ENCODE measurements around the gene DNAJC13.
"Not testable (repeated sequence)": the region's sequence is repeated elsewhere in the genome, so short reads cannot be mapped to it uniquely, and the experiment has no call there.

The DNAJC13 gene

GRCh38 chr3:132416807-132417694, at the start of gene DNAJC13:
Gene DNAJC13 (plus strand): TSS chr3:132417502. CDS start chr3:132434551, 17,049 bp downstream.
- DNase-seq = peak; percentile 94

GRCh38 chr3:132368515-132368914, 48.8 kb upstream of the DNAJC13 start:
- no peak for DNase-seq

- DNase-seq = no peak
Measured at GRCh38 chr3:132368962-132369361, 48.3 kb upstream of the DNAJC13 start.

- not testable (repeated sequence) for DNase-seq
Measured at GRCh38 chr3:132376945-132377354, 40.4 kb upstream of the DNAJC13 start.

- no peak for DNase-seq
Measured at GRCh38 chr3:132378048-132378762, 39.1 kb upstream of the DNAJC13 start.

GRCh38 chr3:132378846-132379245, 38.5 kb upstream of the DNAJC13 start:
- DNase-seq = no peak

- DNase-seq = no peak
Measured at GRCh38 chr3:132380920-132381319, 36.4 kb upstream of the DNAJC13 start.

GRCh38 chr3:132381348-132381944, 35.9 kb upstream of the DNAJC13 start:
- no peak for DNase-seq

GRCh38 chr3:132382267-132382666, 35.0 kb upstream of the DNAJC13 start:
- DNase-seq = no peak

- no peak for DNase-seq
Measured at GRCh38 chr3:132382688-132383194, 34.6 kb upstream of the DNAJC13 start.

- DNase-seq = no peak
Measured at GRCh38 chr3:132386259-132386658, 31.0 kb upstream of the DNAJC13 start.

- not testable (repeated sequence) for DNase-seq
Measured at GRCh38 chr3:132392675-132393074, 24.6 kb upstream of the DNAJC13 start.

GRCh38 chr3:132394320-132394719, 23.0 kb upstream of the DNAJC13 start:
- no peak for DNase-seq

GRCh38 chr3:132395126-132395525, 22.2 kb upstream of the DNAJC13 start:
- no peak for DNase-seq

GRCh38 chr3:132396255-132396654, 21.0 kb upstream of the DNAJC13 start:
- DNase-seq = no peak

GRCh38 chr3:132396776-132397175, 20.5 kb upstream of the DNAJC13 start:
- not testable (repeated sequence) for DNase-seq

GRCh38 chr3:132399054-132399929, 18.0 kb upstream of the DNAJC13 start:
- peak; percentile 56 for DNase-seq

- DNase-seq = no peak
Measured at GRCh38 chr3:132401255-132401654, 16.0 kb upstream of the DNAJC13 start.

GRCh38 chr3:132404276-132404675, 13.0 kb upstream of the DNAJC13 start:
- DNase-seq = no peak

GRCh38 chr3:132405188-132405587, 12.1 kb upstream of the DNAJC13 start:
- no peak for DNase-seq

- DNase-seq = no peak
Measured at GRCh38 chr3:132405609-132406299, 11.5 kb upstream of the DNAJC13 start.

- DNase-seq = no peak
Measured at GRCh38 chr3:132406587-132406986, 10.7 kb upstream of the DNAJC13 start.
